ENCODE data around the gene NUB1.

DNA sequence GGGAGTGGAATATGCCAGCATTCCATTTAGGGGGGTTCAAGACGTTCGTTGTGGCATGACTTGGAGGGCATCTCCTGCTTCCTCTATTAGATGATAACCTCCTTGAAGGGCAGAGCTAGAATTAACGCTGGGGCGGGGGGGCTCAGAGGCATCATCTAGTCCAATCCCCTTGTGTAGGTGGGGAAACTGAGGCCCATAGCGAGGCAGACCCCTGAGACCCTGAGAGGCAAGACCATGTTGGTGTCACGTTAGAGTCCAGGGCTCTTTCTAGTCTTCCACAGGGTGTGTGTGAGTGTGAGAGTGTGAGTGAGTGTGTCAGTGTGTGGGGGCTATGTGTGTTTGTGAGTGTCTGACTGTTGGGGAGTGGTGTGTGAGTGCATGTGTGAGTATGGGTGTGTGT is 29.3 kb upstream of the NUB1 start:
- no peak for TF ChIP-seq POLR2A (IDR thresholded peaks at IDR 0.05)
- TF ChIP-seq, protein P1, sequence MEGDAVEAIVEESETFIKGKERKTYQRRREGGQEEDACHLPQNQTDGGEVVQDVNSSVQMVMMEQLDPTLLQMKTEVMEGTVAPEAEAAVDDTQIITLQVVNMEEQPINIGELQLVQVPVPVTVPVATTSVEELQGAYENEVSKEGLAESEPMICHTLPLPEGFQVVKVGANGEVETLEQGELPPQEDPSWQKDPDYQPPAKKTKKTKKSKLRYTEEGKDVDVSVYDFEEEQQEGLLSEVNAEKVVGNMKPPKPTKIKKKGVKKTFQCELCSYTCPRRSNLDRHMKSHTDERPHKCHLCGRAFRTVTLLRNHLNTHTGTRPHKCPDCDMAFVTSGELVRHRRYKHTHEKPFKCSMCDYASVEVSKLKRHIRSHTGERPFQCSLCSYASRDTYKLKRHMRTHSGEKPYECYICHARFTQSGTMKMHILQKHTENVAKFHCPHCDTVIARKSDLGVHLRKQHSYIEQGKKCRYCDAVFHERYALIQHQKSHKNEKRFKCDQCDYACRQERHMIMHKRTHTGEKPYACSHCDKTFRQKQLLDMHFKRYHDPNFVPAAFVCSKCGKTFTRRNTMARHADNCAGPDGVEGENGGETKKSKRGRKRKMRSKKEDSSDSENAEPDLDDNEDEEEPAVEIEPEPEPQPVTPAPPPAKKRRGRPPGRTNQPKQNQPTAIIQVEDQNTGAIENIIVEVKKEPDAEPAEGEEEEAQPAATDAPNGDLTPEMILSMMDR (IDR thresholded peaks at IDR 0.05), result no peak

Data from heart left ventricle (tissue), 13 donors.